ENCODE data around the gene ZNF597. TPM values are rescaled to one million over a fixed set of nuclear protein-coding genes. Genes with fewer than 3 reads are reported as not detected.

Gene ZNF597
- total RNA-seq, result 4.4 TPM
- long read RNA-seq, full-length matches to known transcripts, result 12 of 13 reads
- long read RNA-seq, partial matches to known transcripts, result 1 of 13 reads
- long read RNA-seq, other reads (novel, unspliced or antisense), result 0 of 13 reads

- TF ChIP-seq CTCF (IDR thresholded peaks at IDR 0.05), result no peak
- peaks cover 20% of the 10 kb centered on the region for H3K36me3 ChIP-seq
- H3K9me3 ChIP-seq, result no peaks in the 10 kb centered on the region
- H3K4me3 ChIP-seq, result peak within 1 kb of the TSS; percentile 68
- H3K27me3 ChIP-seq (ENCODE audit: low read depth), result no peaks in the 10 kb centered on the region
- peak; percentile 84 for DNase-seq
- intact Hi-C loops (cut with DNase I), result no loop called here
- H3K4me1 ChIP-seq, result peaks cover 11% of the 10 kb centered on the region
- peak; percentile 98 for ATAC-seq
- H3K27ac ChIP-seq, result peak within 1 kb of the TSS; percentile 81
Observed at GRCh38 chr16:3443108-3444031, at the start of gene ZNF597, which contains the start of gene NAA60. ZNF597 (minus strand) TSS chr16:3443504; CDS start chr16:3443153, 351 bp downstream. NAA60 (plus strand) TSS chr16:3443680; CDS start chr16:3476228, 32,548 bp downstream.

- ATAC-seq, result no peak
- intact Hi-C loops (cut with DNase I), result no loop called here
- H3K4me1 ChIP-seq, result no peaks in the 10 kb centered on the region
- no peaks in the 10 kb centered on the region for H3K9me3 ChIP-seq
- H3K27me3 ChIP-seq (ENCODE audit: low read depth), result no peaks in the 10 kb centered on the region
- H3K36me3 ChIP-seq, result peaks cover 7% of the 10 kb centered on the region
- no peak for TF ChIP-seq CTCF (IDR thresholded peaks at IDR 0.05)
- no peak overlapping the region for H3K27ac ChIP-seq
- H3K4me3 ChIP-seq, result no peak overlapping the region
- peak; percentile 40 for DNase-seq
Observed at GRCh38 chr16:3492356-3492755, 49.1 kb upstream of the ZNF597 start.

- Histone ChIP-seq H3K4me3 (no peak overlapping the region), H3K36me3 (peaks cover 19% of the 10 kb centered on the region), H3K27me3 (ENCODE audit: low read depth) (no peaks in the 10 kb centered on the region), H3K4me1 (no peaks in the 10 kb centered on the region), H3K9me3 (no peaks in the 10 kb centered on the region), H3K27ac (no peak overlapping the region)
- TF ChIP-seq CTCF (IDR thresholded peaks at IDR 0.05), result no peak
- ATAC-seq (peak in 1 of 2 donors; percentile 13), DNase-seq (peak; percentile 41)
- intact Hi-C loops (cut with DNase I), result no loop called here
Observed at GRCh38 chr16:3490911-3491629, 47.8 kb upstream of the ZNF597 start.

- Histone ChIP-seq H3K4me1 (no peaks in the 10 kb centered on the region), H3K27ac (no peak overlapping the region), H3K36me3 (peaks cover 42% of the 10 kb centered on the region), H3K9me3 (no peaks in the 10 kb centered on the region), H3K4me3 (no peak overlapping the region), H3K27me3 (ENCODE audit: low read depth) (no peaks in the 10 kb centered on the region)
- TF ChIP-seq CTCF (IDR thresholded peaks at IDR 0.05), result no peak
- ATAC-seq, result no peak
- no peak for DNase-seq
- intact Hi-C loops (cut with DNase I), result no loop called here
Observed at GRCh38 chr16:3488801-3489200, 45.5 kb upstream of the ZNF597 start.

Data from lower lobe of right lung (tissue), 2 donors.